Activated T-helper 2 cell treated with anti-CD3 and anti-CD28 coated beads, Interferon-gamma antibody, Interleukin-2, Interleukin-4, amounts not matched to agents 10 μg/mL and 5 μg/mL and 100 μg/mL, durations not matched to agents 14 hours and 24 hours and 36 hours (primary cell): ENCODE results near the gene PATJ. TPM values are rescaled to one million over a fixed set of nuclear protein-coding genes. Genes with fewer than 3 reads are reported as not detected.
"Not testable (repeated sequence)": the region's sequence is repeated elsewhere in the genome, so short reads cannot be mapped to it uniquely, and the experiment has no call there.

Experiments used
- DNase-seq: peaks from one replicate; pipeline ENCODE4 v3.0.0; 2021; ENCODE audit warnings: low spot score
- H3K27ac Mint-ChIP-seq: one replicate; pipeline ENCODE4 v1.8.0; 2021; ENCODE audit warnings: mixed read lengths
- H3K27me3 Mint-ChIP-seq: one replicate; pipeline ENCODE4 v1.8.0; 2021; ENCODE audit warnings: low read depth, mixed read lengths
- H3K36me3 Mint-ChIP-seq: one replicate; pipeline ENCODE4 v1.8.0; 2021; ENCODE audit warnings: low read depth, mixed read lengths
- H3K4me1 Mint-ChIP-seq: one replicate; pipeline ENCODE4 v1.8.0; 2021; ENCODE audit warnings: low read depth, mixed read lengths
- H3K4me3 Mint-ChIP-seq: one replicate; pipeline ENCODE4 v1.8.0; 2021; ENCODE audit warnings: low read depth, mild to moderate bottlenecking, moderate library complexity, mixed read lengths
- H3K9me3 Mint-ChIP-seq: one replicate; pipeline ENCODE4 v1.8.0; 2021; ENCODE audit warnings: mixed read lengths
- intact Hi-C: fragments of 100-400 bp; cut with micrococcal nuclease; formaldehyde crosslinking; loops from one replicate; pipeline ENCODE4 v1.15.1; 2023
- total RNA-seq: library from RNA; stranded (reverse); gene quantifications from 2 replicates; pipeline ENCODE4 v1.2.3, GENCODE V29; 2022

The PATJ gene
- total RNA-seq, 1 donor from 2014 or later: 3.4 TPM

GRCh38 chr1:61953076-61953789, 211.0 kb downstream of the PATJ start:
- DNase-seq: no peak
- Mint-ChIP-seq H3K4me3 (no peak overlapping the region), H3K27me3 (no peaks in the 10 kb centered on the region), H3K36me3 (no peaks in the 10 kb centered on the region), H3K27ac (no peak overlapping the region), H3K9me3 (no peaks in the 10 kb centered on the region), H3K4me1 (no peaks in the 10 kb centered on the region)
- intact Hi-C loops: no loop called here

- Mint-ChIP-seq H3K9me3 (no peaks in the 10 kb centered on the region), H3K36me3 (no peaks in the 10 kb centered on the region), H3K27me3 (no peaks in the 10 kb centered on the region), H3K4me3 (no peak overlapping the region), H3K4me1 (no peaks in the 10 kb centered on the region), H3K27ac (no peak overlapping the region)
- DNase-seq: no peak
- intact Hi-C loops: no loop called here
Observed at GRCh38 chr1:61953790-61954150, 211.5 kb downstream of the PATJ start.

GRCh38 chr1:61955261-61955660, 213.0 kb downstream of the PATJ start:
- no peak overlapping the region for H3K4me3 Mint-ChIP-seq
- no peak for DNase-seq
- no peaks in the 10 kb centered on the region for H3K4me1 Mint-ChIP-seq
- no peaks in the 10 kb centered on the region for H3K9me3 Mint-ChIP-seq
- intact Hi-C loops: no loop called here
- no peak overlapping the region for H3K27ac Mint-ChIP-seq
- no peaks in the 10 kb centered on the region for H3K27me3 Mint-ChIP-seq
- H3K36me3 Mint-ChIP-seq: no peaks in the 10 kb centered on the region

GRCh38 chr1:61956016-61956645, 213.9 kb downstream of the PATJ start:
- no peaks in the 10 kb centered on the region for H3K27me3 Mint-ChIP-seq
- H3K9me3 Mint-ChIP-seq: no peaks in the 10 kb centered on the region
- DNase-seq: no peak
- intact Hi-C loops: no loop called here
- no peaks in the 10 kb centered on the region for H3K4me1 Mint-ChIP-seq
- no peaks in the 10 kb centered on the region for H3K36me3 Mint-ChIP-seq
- no peak overlapping the region for H3K4me3 Mint-ChIP-seq
- H3K27ac Mint-ChIP-seq: no peak overlapping the region

GRCh38 chr1:61956784-61957183, 214.5 kb downstream of the PATJ start:
- Mint-ChIP-seq H3K4me1 (no peaks in the 10 kb centered on the region), H3K36me3 (no peaks in the 10 kb centered on the region), H3K9me3 (no peaks in the 10 kb centered on the region), H3K27ac (no peak overlapping the region), H3K4me3 (no peak overlapping the region), H3K27me3 (no peaks in the 10 kb centered on the region)
- no peak for DNase-seq
- intact Hi-C loops: no loop called here

- Mint-ChIP-seq H3K27ac (no peak overlapping the region), H3K4me3 (no peak overlapping the region), H3K36me3 (no peaks in the 10 kb centered on the region), H3K4me1 (no peaks in the 10 kb centered on the region), H3K9me3 (no peaks in the 10 kb centered on the region), H3K27me3 (no peaks in the 10 kb centered on the region)
- no peak for DNase-seq
- intact Hi-C loops: no loop called here
Observed at GRCh38 chr1:61961009-61961408, 218.7 kb downstream of the PATJ start.

- DNase-seq: no peak
- Mint-ChIP-seq H3K4me3 (no peak overlapping the region), H3K27ac (no peak overlapping the region), H3K4me1 (no peaks in the 10 kb centered on the region), H3K36me3 (no peaks in the 10 kb centered on the region), H3K9me3 (no peaks in the 10 kb centered on the region), H3K27me3 (no peaks in the 10 kb centered on the region)
- intact Hi-C loops: no loop called here
Observed at GRCh38 chr1:61962631-61963030, 220.4 kb downstream of the PATJ start.

GRCh38 chr1:61966450-61967225, 224.4 kb downstream of the PATJ start:
- H3K27me3 Mint-ChIP-seq, H3K27ac Mint-ChIP-seq, H3K4me3 Mint-ChIP-seq, H3K36me3 Mint-ChIP-seq, intact Hi-C loops, DNase-seq, H3K4me1 Mint-ChIP-seq, H3K9me3 Mint-ChIP-seq: not testable (repeated sequence)

GRCh38 chr1:61967750-61968149, 225.5 kb downstream of the PATJ start:
- Mint-ChIP-seq H3K4me3 (no peak overlapping the region), H3K27ac (no peak overlapping the region), H3K9me3 (no peaks in the 10 kb centered on the region), H3K27me3 (no peaks in the 10 kb centered on the region), H3K36me3 (no peaks in the 10 kb centered on the region), H3K4me1 (no peaks in the 10 kb centered on the region)
- no peak for DNase-seq
- intact Hi-C loops: no loop called here

GRCh38 chr1:61968869-61969268, 226.6 kb downstream of the PATJ start:
- H3K36me3 Mint-ChIP-seq: no peaks in the 10 kb centered on the region
- DNase-seq: no peak
- no peak overlapping the region for H3K4me3 Mint-ChIP-seq
- no peaks in the 10 kb centered on the region for H3K27me3 Mint-ChIP-seq
- H3K4me1 Mint-ChIP-seq: no peaks in the 10 kb centered on the region
- intact Hi-C loops: no loop called here
- H3K27ac Mint-ChIP-seq: no peak overlapping the region
- H3K9me3 Mint-ChIP-seq: no peaks in the 10 kb centered on the region

GRCh38 chr1:61973100-61973837, 231.0 kb downstream of the PATJ start:
- H3K27me3 Mint-ChIP-seq: no peaks in the 10 kb centered on the region
- H3K4me3 Mint-ChIP-seq: no peak overlapping the region
- intact Hi-C loops: no loop called here
- no peak overlapping the region for H3K27ac Mint-ChIP-seq
- no peak for DNase-seq
- H3K4me1 Mint-ChIP-seq: no peaks in the 10 kb centered on the region
- H3K9me3 Mint-ChIP-seq: no peaks in the 10 kb centered on the region
- H3K36me3 Mint-ChIP-seq: no peaks in the 10 kb centered on the region

- Mint-ChIP-seq H3K4me3 (no peak overlapping the region), H3K27ac (no peak overlapping the region), H3K36me3 (no peaks in the 10 kb centered on the region), H3K9me3 (no peaks in the 10 kb centered on the region), H3K27me3 (no peaks in the 10 kb centered on the region), H3K4me1 (peaks cover 2% of the 10 kb centered on the region)
- no peak for DNase-seq
- intact Hi-C loops: no loop called here
Observed at GRCh38 chr1:61975638-61976037, 233.4 kb downstream of the PATJ start.

- no peaks in the 10 kb centered on the region for H3K36me3 Mint-ChIP-seq
- no peak overlapping the region for H3K4me3 Mint-ChIP-seq
- H3K9me3 Mint-ChIP-seq: no peaks in the 10 kb centered on the region
- intact Hi-C loops: no loop called here
- H3K4me1 Mint-ChIP-seq: peaks cover 3% of the 10 kb centered on the region
- no peaks in the 10 kb centered on the region for H3K27me3 Mint-ChIP-seq
- DNase-seq: no peak
- H3K27ac Mint-ChIP-seq: no peak overlapping the region
Observed at GRCh38 chr1:61976566-61976965, 234.3 kb downstream of the PATJ start.
